Omental fat pad (tissue), 4 donors: ENCODE measurements around the gene CDKL4. TPM values are rescaled to one million over a fixed set of nuclear protein-coding genes. Genes with fewer than 3 reads are reported as not detected.
"Not testable (repeated sequence)": the region's sequence is repeated elsewhere in the genome, so short reads cannot be mapped to it uniquely, and the experiment has no call there.

Experiments used
- ATAC-seq: fragments of 150-250 bp; one replicate; pipeline ENCODE4 v1.9.1; 2016; ENCODE audit warnings: mild to moderate bottlenecking, moderate library complexity; ENCODE audit not compliant: low FRiP score
- DNase-seq: peaks from one replicate; pipeline ENCODE4 v3.0.0-alpha.2; 2019; ENCODE audit warnings: low spot score
- CTCF ChIP-seq, 3 donors: fragments of 450-650 bp; IDR thresholded peaks; one replicate each; pipeline ENCODE4 v1.5.1; 2016 to 2017; ENCODE audit warnings: antibody characterized with exemption in 3 of 3, mild to moderate bottlenecking in 3 of 3, moderate library complexity in 2 of 3
- total RNA-seq, 4 donors: library from RNA; depleted of rRNA; stranded (reverse); fragments of >200 nt; gene quantifications; one replicate each; pipeline ENCODE4 v1.1.0, GENCODE V29; 2016

The CDKL4 gene
- total RNA-seq, 4 donors from 2014 or later, result 0.65 to 0.72 TPM; not detected in 2

- DNase-seq, result no peak
- no peak for ATAC-seq
- no peak for TF ChIP-seq CTCF (IDR thresholded peaks at IDR 0.05)
Observed at GRCh38 chr2:39202639-39203369, 41.0 kb downstream of the CDKL4 start.

- ATAC-seq, DNase-seq: not testable (repeated sequence)
Observed at GRCh38 chr2:39197003-39197402, 46.8 kb downstream of the CDKL4 start.

- ATAC-seq (no peak), DNase-seq (no peak)
- TF ChIP-seq CTCF (IDR thresholded peaks at IDR 0.05), result no peak
Observed at GRCh38 chr2:39194686-39195085, 49.1 kb downstream of the CDKL4 start.

GRCh38 chr2:39188960-39189494, 54.7 kb downstream of the CDKL4 start:
- no peak for TF ChIP-seq CTCF (IDR thresholded peaks at IDR 0.05)
- ATAC-seq, result no peak
- no peak for DNase-seq

GRCh38 chr2:39183673-39184072, 60.1 kb downstream of the CDKL4 start:
- DNase-seq, result no peak
- TF ChIP-seq CTCF (IDR thresholded peaks at IDR 0.05), result no peak
- ATAC-seq, result no peak

GRCh38 chr2:39181297-39181696, 62.5 kb downstream of the CDKL4 start:
- ATAC-seq (no peak), DNase-seq (no peak)
- no peak for TF ChIP-seq CTCF (IDR thresholded peaks at IDR 0.05)

- DNase-seq, result no peak
Observed at GRCh38 chr2:39179974-39180960, 63.5 kb downstream of the CDKL4 start.

More at GRCh38 chr2:39179974-39180960, 63.5 kb downstream of the CDKL4 start:
- TF ChIP-seq CTCF (IDR thresholded peaks at IDR 0.05), result no peak
- no peak for ATAC-seq
